Hepatocyte (in vitro differentiated cells): ENCODE data around the gene KSR1. TPM values are rescaled to one million over a fixed set of nuclear protein-coding genes. Genes with fewer than 3 reads are reported as not detected.
A peak's percentile ranks its signal among the peaks of the same experiment; 100 is the strongest.

Source experiments
- DNase-seq: peaks from one replicate; pipeline ENCODE4 v3.0.0-alpha.2; 2016; ENCODE audit warnings: low spot score
- H2AFZ ChIP-seq: fragments of 200-600 bp; sonication (generic); 2 replicates; pipeline ENCODE4 v1.6.0; 2016; ENCODE audit warnings: antibody characterized with exemption, mild to moderate bottlenecking
- H3K27ac ChIP-seq: fragments of 200-600 bp; sonication (generic); 2 replicates; pipeline ENCODE4 v1.5.1; 2016; ENCODE audit warnings: mild to moderate bottlenecking
- H3K27me3 ChIP-seq: fragments of 200-600 bp; sonication (generic); 2 replicates; pipeline ENCODE4 v1.6.1; 2016
- H3K36me3 ChIP-seq: fragments of 200-600 bp; sonication (generic); replicated peaks from 2 replicates; pipeline ENCODE4 v1.5.1; 2016; ENCODE audit warnings: low read depth; ENCODE audit not compliant: insufficient read depth
- H3K4me1 ChIP-seq: fragments of 200-600 bp; sonication (generic); 2 replicates; pipeline ENCODE4 v1.5.1; 2016; ENCODE audit warnings: mild to moderate bottlenecking, moderate library complexity; ENCODE audit not compliant: insufficient read depth
- H3K4me2 ChIP-seq: fragments of 200-600 bp; sonication (generic); 2 replicates; pipeline ENCODE4 v1.6.0; 2016
- H3K4me3 ChIP-seq: fragments of 200-600 bp; sonication (generic); 2 replicates; pipeline ENCODE4 v1.5.1; 2016; ENCODE audit warnings: mild to moderate bottlenecking
- H3K79me2 ChIP-seq: fragments of 200-600 bp; sonication (generic); 2 replicates; pipeline ENCODE4 v1.6.0; 2017; ENCODE audit warnings: mild to moderate bottlenecking
- H3K9me2 ChIP-seq: fragments of 200-600 bp; sonication (generic); replicated peaks from 2 replicates; pipeline ENCODE4 v1.6.0; 2017; ENCODE audit warnings: mild to moderate bottlenecking; ENCODE audit not compliant: insufficient read depth
- H3K9me3 ChIP-seq: fragments of 200-600 bp; sonication (generic); 2 replicates; pipeline ENCODE4 v1.5.1; 2016; ENCODE audit warnings: low read depth, mild to moderate bottlenecking
- H4K20me1 ChIP-seq: fragments of 200-600 bp; sonication (generic); 2 replicates; pipeline ENCODE4 v1.6.0; 2016; ENCODE audit warnings: mild to moderate bottlenecking; ENCODE audit not compliant: insufficient read depth, poor library complexity, severe bottlenecking
- EZH2 ChIP-seq: fragments of 200-600 bp; sonication (generic); IDR thresholded peaks from 2 replicates; pipeline ENCODE4 v1.6.1; 2016; ENCODE audit warnings: antibody characterized with exemption, mild to moderate bottlenecking, borderline replicate concordance
- EZH2phosphoT487 ChIP-seq: fragments of 200-600 bp; sonication (generic); IDR thresholded peaks from one replicate; pipeline ENCODE4 v1.6.1; 2018; ENCODE audit warnings: antibody characterized with exemption, mild to moderate bottlenecking, low read depth, moderate library complexity; ENCODE audit not compliant: unreplicated experiment, severe bottlenecking
- WGBS: methylation state at CpG from one replicate; pipeline ENCODE4 v1.1.6; 2016; ENCODE audit warnings: low lambda C conversion rate; ENCODE audit errors: missing lambda C conversion rate; 5-methylcytosine and 5-hydroxymethylcytosine counted together
- polyA plus RNA-seq: library from polyadenylated mRNA; unstranded; fragments of >200 nt; fragmentation: Nextera tagmentation; extraction: Ambion mirVana; gene quantifications from 2 replicates; pipeline ENCODE4 v1.2.1, GENCODE V29; 2016
- total RNA-seq: library from RNA; depleted of rRNA; stranded (reverse); fragments of >200 nt; gene quantifications from 2 replicates; pipeline ENCODE4 v1.2.3, GENCODE V29; 2014
- TF ChIP-seq, protein P1 (sequence below): fragments of 200-600 bp; sonication (generic); IDR thresholded peaks from 2 replicates; pipeline ENCODE4 v1.5.1; 2016; ENCODE audit warnings: antibody characterized with exemption, mild to moderate bottlenecking; ENCODE audit not compliant: poor library complexity

KSR1 gene
- total and polyA plus RNA-seq, 2 experiments from 2014 or later, result 16.2 to 32.6 TPM

DNA sequence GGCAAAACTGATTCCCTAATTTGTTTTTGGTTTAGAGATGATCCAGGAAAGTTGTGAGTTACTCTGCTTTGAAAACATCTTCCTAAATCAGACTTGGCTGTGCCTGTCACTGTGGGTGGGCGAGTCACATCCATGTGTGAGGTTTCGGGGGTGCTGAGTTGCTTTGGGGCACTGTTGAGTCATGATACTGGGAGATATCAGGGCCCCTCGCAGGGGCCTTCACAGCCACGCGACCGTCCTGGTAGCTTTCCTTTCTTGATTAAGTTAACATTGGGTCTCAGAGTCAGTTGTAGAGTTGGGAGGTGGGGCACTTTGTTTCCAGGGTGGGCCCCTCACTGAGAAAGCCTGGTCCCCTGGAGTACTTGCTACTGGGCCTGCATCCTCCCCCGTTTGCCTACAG is 116.4 kb downstream of the KSR1 start:
- Histone ChIP-seq H2AFZ (no peak overlapping the region), H3K4me3 (no peak overlapping the region), H3K79me2 (peaks cover 54% of the 10 kb centered on the region), H3K36me3 (no peaks in the 10 kb centered on the region), H3K9me2 (no peaks in the 10 kb centered on the region), H3K4me2 (no peak overlapping the region), H3K27me3 (no peaks in the 10 kb centered on the region), H3K4me1 (peaks cover 49% of the 10 kb centered on the region), H3K27ac (no peak overlapping the region), H3K9me3 (no peaks in the 10 kb centered on the region), H4K20me1 (no peaks in the 10 kb centered on the region)
- no peak for DNase-seq
- TF ChIP-seq EZH2phosphoT487, result no peak
- no peak for TF ChIP-seq EZH2
- TF ChIP-seq, protein P1, sequence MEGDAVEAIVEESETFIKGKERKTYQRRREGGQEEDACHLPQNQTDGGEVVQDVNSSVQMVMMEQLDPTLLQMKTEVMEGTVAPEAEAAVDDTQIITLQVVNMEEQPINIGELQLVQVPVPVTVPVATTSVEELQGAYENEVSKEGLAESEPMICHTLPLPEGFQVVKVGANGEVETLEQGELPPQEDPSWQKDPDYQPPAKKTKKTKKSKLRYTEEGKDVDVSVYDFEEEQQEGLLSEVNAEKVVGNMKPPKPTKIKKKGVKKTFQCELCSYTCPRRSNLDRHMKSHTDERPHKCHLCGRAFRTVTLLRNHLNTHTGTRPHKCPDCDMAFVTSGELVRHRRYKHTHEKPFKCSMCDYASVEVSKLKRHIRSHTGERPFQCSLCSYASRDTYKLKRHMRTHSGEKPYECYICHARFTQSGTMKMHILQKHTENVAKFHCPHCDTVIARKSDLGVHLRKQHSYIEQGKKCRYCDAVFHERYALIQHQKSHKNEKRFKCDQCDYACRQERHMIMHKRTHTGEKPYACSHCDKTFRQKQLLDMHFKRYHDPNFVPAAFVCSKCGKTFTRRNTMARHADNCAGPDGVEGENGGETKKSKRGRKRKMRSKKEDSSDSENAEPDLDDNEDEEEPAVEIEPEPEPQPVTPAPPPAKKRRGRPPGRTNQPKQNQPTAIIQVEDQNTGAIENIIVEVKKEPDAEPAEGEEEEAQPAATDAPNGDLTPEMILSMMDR, result no peak
- 77% methylated on average over 7 of the region's 7 CpGs for WGBS

DNA sequence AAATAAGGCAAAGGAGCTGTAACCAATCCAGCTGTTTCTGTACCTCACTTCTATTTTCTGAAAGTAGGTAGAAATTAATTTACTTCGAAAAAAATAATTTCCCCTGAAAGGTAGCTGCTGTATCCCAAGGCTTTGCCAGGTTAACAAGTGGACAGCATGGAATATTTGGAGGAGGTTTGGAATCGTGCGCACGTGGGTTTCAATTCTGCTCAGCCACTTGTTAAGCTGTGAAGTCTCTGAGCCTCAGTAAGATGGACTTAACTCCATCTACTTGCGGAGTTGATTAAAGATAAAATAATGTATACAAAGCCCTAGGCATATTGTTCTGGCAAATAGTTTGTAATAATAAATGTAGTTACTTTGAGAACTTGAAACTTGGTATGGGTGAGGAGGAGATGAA is 117.3 kb downstream of the KSR1 start:
- H3K36me3 ChIP-seq, result no peaks in the 10 kb centered on the region
- no peak overlapping the region for H3K4me2 ChIP-seq
- H3K4me3 ChIP-seq, result no peak overlapping the region
- H2AFZ ChIP-seq, result no peak overlapping the region
- TF ChIP-seq EZH2phosphoT487, result no peak
- no peak for TF ChIP-seq EZH2
- TF ChIP-seq, protein P1, result no peak
- no peaks in the 10 kb centered on the region for H3K9me2 ChIP-seq
- no peak for DNase-seq
- WGBS, result 91% methylated on average over 5 of the region's 5 CpGs
- peak overlapping the region; percentile 16 for H3K27ac ChIP-seq
- no peaks in the 10 kb centered on the region for H3K27me3 ChIP-seq
- peaks cover 55% of the 10 kb centered on the region for H3K4me1 ChIP-seq
- no peaks in the 10 kb centered on the region for H4K20me1 ChIP-seq
- peaks cover 48% of the 10 kb centered on the region for H3K79me2 ChIP-seq
- H3K9me3 ChIP-seq, result no peaks in the 10 kb centered on the region

DNA sequence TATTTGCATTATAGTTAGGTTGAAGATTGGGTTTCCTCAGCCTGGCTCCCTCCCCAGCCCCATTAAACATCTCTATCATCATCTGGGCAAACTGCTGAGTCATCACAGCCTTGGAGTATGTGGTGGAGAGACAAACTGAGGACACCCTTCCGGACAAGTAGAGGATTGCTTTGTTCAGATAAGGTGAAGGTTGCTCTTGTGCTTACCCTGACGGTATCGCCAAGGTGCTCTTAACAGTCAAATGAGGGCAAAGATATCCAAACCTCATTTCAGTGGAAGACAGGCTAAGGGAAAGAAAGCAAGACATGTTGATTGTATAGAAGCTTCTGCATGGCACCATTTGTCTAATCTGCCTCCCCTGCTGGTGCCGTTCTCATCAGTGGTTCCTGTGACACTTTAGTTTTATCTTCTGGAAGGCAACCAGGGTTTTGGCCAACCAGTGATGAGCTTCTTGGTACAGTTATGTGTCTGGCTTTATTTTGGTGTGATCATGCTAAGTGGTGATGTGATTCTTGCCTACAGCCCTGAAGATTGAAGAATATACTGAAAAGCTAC is 117.8 kb downstream of the KSR1 start:
- H4K20me1 ChIP-seq, result no peaks in the 10 kb centered on the region
- no peak overlapping the region for H3K4me2 ChIP-seq
- peak; percentile 55 for DNase-seq
- H3K36me3 ChIP-seq, result no peaks in the 10 kb centered on the region
- TF ChIP-seq, protein P1, result no peak
- TF ChIP-seq EZH2phosphoT487, result no peak
- no peak for TF ChIP-seq EZH2
- WGBS, result 60% methylated on average over 4 of the region's 4 CpGs
- H2AFZ ChIP-seq, result no peak overlapping the region
- H3K4me3 ChIP-seq, result no peak overlapping the region
- H3K4me1 ChIP-seq, result peaks cover 60% of the 10 kb centered on the region
- peak overlapping the region; percentile 49 for H3K27ac ChIP-seq
- no peaks in the 10 kb centered on the region for H3K9me3 ChIP-seq
- no peaks in the 10 kb centered on the region for H3K9me2 ChIP-seq
- H3K79me2 ChIP-seq, result peaks cover 46% of the 10 kb centered on the region
- H3K27me3 ChIP-seq, result no peaks in the 10 kb centered on the region
